Adrenal gland (tissue), 5 donors: ENCODE data around the gene NR5A2.

Source experiments
- CTCF ChIP-seq, 6 experiments: fragments of 450-650 bp in 4 of 6; fragments of 200-600 bp in 2 of 6; sonication (generic) in 1 of 6; IDR thresholded peaks; 1 replicate in 5 of 6; 2 replicates in 1 of 6; pipeline versions ENCODE4 v1.5.1 to v1.8.0; 2016 to 2021; ENCODE audit warnings: antibody characterized with exemption in 6 of 6, mild to moderate bottlenecking in 2 of 6, moderate library complexity in 1 of 6
- POLR2A ChIP-seq, 2 donors: fragments of 450-650 bp; IDR thresholded peaks; one replicate each; pipeline ENCODE4 v1.6.1; 2017; ENCODE audit warnings: antibody characterized with exemption in 2 of 2, mild to moderate bottlenecking in 2 of 2, moderate library complexity in 1 of 2
- donor health status: DM: no; HTN: no; CAD: no.

- TF ChIP-seq CTCF (IDR thresholded peaks at IDR 0.05) (no peak), POLR2A (IDR thresholded peaks at IDR 0.05) (no peak)
Measured at GRCh38 chr1:200035397-200035955, 8.0 kb downstream of the NR5A2 start.
